WERI-Rb-1 (cell line): ENCODE results near the gene GLCE.
"Not testable (repeated sequence)": the region's sequence is repeated elsewhere in the genome, so short reads cannot be mapped to it uniquely, and the experiment has no call there.

Source experiments
- DNase-seq: peaks from one replicate; pipeline ENCODE4 v3.0.0-alpha.2; 2020
- H3K27ac ChIP-seq: fragments of 250-450 bp; sonication (Bioruptor Pico); 2 replicates; pipeline ENCODE4 v1.5.1; 2020; ENCODE audit warnings: mild to moderate bottlenecking, moderate library complexity
- H3K27me3 ChIP-seq: fragments of 250-450 bp; sonication (Bioruptor Pico); 2 replicates; pipeline ENCODE4 v1.5.1; 2021; ENCODE audit warnings: mild to moderate bottlenecking, low read depth, moderate library complexity; ENCODE audit not compliant: insufficient read depth, severe bottlenecking
- H3K36me3 ChIP-seq: fragments of 250-450 bp; sonication (Bioruptor Pico); 2 replicates; pipeline ENCODE4 v1.5.1; 2020; ENCODE audit warnings: mild to moderate bottlenecking, moderate library complexity
- H3K4me3 ChIP-seq: 2 replicates; pipeline ENCODE4 v1.5.1; 2011; ENCODE audit warnings: low read depth, mild to moderate bottlenecking, control low read depth, low read length
- H3K9me3 ChIP-seq: fragments of 250-450 bp; sonication (Bioruptor Pico); 2 replicates; pipeline ENCODE4 v1.5.1; 2021; ENCODE audit warnings: mild to moderate bottlenecking, moderate library complexity; ENCODE audit not compliant: severe bottlenecking
- TF ChIP-seq, protein P1 (sequence below): IDR thresholded peaks from 2 replicates; pipeline ENCODE4 v1.5.1; 2011; ENCODE audit warnings: low read depth, mild to moderate bottlenecking, control low read depth, inconsistent platforms, low read length

The GLCE gene

DNA sequence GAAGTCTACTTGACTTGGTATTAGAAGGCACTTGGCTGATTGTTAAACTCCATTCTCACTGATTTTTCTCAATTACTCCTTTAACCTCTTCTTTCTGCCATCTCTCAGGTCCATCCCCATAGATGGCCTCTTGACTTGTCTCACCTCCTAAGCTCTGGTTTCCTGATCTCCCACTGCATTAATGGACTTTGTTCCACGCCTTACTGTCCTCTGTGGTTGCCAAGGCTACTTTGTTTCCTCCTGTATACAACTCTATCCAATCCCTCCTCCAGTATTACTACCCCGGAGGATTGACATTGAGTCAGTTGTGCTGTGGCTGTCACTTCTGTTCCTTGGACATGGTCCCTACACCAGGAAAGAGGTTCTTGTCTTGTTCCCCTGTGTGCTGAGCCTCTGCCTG is 10.6 kb upstream of the GLCE start:
- no peaks in the 10 kb centered on the region for H3K36me3 ChIP-seq
- DNase-seq = no peak
- H3K27me3 ChIP-seq = no peaks in the 10 kb centered on the region
- H3K9me3 ChIP-seq = no peaks in the 10 kb centered on the region
- no peak overlapping the region for H3K27ac ChIP-seq
- TF ChIP-seq, protein P1, sequence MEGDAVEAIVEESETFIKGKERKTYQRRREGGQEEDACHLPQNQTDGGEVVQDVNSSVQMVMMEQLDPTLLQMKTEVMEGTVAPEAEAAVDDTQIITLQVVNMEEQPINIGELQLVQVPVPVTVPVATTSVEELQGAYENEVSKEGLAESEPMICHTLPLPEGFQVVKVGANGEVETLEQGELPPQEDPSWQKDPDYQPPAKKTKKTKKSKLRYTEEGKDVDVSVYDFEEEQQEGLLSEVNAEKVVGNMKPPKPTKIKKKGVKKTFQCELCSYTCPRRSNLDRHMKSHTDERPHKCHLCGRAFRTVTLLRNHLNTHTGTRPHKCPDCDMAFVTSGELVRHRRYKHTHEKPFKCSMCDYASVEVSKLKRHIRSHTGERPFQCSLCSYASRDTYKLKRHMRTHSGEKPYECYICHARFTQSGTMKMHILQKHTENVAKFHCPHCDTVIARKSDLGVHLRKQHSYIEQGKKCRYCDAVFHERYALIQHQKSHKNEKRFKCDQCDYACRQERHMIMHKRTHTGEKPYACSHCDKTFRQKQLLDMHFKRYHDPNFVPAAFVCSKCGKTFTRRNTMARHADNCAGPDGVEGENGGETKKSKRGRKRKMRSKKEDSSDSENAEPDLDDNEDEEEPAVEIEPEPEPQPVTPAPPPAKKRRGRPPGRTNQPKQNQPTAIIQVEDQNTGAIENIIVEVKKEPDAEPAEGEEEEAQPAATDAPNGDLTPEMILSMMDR = no peak
- H3K4me3 ChIP-seq = no peak overlapping the region

DNA sequence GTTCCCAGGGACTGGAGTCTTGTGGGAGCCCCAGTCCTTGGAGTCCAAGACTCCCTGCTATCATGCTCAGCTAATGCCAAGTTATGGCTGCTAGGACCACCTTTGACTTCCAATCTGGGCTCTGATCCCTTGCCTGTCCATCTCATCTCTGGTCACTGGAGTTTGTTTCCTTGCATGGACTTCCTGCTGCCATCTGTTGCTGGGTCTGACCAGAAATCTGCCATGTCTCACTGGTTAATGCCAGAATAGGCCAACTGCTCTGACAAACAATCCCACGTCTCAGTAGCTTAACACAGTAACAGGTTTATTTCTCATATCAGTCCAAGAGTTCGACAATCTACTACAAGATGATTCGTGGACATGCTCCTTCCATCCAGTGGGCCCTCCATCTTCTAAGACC is 10.1 kb upstream of the GLCE start:
- H3K27ac ChIP-seq = no peak overlapping the region
- TF ChIP-seq, protein P1 = no peak
- no peaks in the 10 kb centered on the region for H3K9me3 ChIP-seq
- DNase-seq = no peak
- H3K4me3 ChIP-seq = no peak overlapping the region
- H3K36me3 ChIP-seq = no peaks in the 10 kb centered on the region
- H3K27me3 ChIP-seq = no peaks in the 10 kb centered on the region

DNA sequence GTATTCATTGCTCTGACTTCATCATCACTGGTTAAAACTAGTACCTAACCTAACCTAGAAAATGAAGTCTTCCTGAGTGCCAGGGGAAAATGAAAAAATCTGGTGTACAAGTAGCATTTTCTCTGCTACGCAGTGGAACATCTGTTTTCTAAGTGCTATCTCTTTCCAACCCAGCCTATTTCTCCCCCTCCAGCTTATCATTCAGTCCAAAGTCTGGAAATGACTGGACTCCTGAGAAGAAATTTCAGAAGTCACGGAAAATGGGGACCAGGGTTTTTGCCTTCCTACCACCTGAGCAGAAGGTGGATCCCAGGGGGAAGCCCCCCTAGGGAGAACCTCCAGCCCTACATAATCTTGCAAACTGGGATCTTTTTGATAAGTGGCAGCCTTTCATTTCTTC is 9.6 kb upstream of the GLCE start:
- TF ChIP-seq, protein P1 = no peak
- no peak overlapping the region for H3K27ac ChIP-seq
- no peak for DNase-seq
- no peaks in the 10 kb centered on the region for H3K27me3 ChIP-seq
- no peak overlapping the region for H3K4me3 ChIP-seq
- no peaks in the 10 kb centered on the region for H3K9me3 ChIP-seq
- H3K36me3 ChIP-seq = no peaks in the 10 kb centered on the region

DNA sequence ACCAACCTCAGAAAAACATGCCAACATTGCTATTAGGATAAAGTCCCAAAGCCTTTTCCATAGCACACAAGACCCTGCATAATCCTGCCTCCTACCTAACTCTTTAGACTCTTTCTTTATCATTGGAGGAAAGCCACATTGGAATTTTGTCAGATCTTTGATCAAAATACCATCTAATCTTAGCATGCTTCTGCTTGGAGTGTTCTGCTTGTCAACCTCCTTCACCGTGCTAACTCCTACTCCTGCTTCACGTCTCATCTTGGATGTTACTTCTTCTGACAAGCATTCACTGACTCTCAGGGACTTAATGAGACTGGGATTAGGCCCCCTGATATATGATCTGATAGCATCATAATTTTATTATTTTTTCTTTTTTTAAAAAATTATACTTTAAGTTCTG is 7.4 kb upstream of the GLCE start:
- no peak overlapping the region for H3K27ac ChIP-seq
- no peaks in the 10 kb centered on the region for H3K36me3 ChIP-seq
- H3K4me3 ChIP-seq = no peak overlapping the region
- no peaks in the 10 kb centered on the region for H3K9me3 ChIP-seq
- no peak for DNase-seq
- no peaks in the 10 kb centered on the region for H3K27me3 ChIP-seq
- TF ChIP-seq, protein P1 = no peak

DNA sequence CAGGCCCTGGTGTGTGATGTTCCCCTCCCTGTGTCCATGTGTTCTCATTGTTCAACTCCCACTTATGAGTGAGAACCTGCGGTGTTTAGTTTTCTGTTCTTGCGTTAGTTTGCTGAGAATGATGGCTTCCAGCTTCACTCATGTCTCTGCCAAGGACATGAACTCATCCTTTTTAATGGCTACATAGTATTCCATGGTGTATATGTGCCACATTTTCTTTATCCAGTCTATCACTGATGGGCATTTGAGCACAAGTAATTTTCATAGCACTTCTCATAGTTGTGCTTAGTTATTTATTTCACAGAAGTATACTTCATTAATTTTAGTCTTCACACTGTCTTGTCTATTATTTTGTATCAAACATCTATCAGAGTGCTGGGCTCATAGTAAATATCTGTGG is 6.8 kb upstream of the GLCE start:
- H3K9me3 ChIP-seq, H3K27ac ChIP-seq, H3K4me3 ChIP-seq, H3K36me3 ChIP-seq, H3K27me3 ChIP-seq, DNase-seq: not testable (repeated sequence)

DNA sequence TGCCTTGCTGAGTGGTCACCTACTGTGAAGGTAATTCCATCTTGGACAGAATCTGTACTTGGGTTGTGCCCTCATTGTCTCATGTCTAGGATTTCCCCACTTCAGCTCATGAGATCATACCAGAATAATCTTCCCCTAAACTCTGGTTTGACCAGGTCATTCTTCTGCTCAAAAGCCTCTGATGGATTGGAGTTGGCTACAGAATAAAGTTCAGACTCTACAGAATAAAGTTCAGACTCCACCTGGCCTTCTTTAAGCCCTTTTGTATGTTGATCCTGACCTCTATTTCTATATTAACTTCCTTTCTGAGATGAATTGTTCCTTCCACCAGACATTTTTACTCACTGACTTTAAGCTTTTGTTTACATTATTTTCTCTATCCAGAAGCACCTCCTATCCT is 6.4 kb upstream of the GLCE start:
- no peak for DNase-seq
- Histone ChIP-seq H3K27me3 (no peaks in the 10 kb centered on the region), H3K9me3 (no peaks in the 10 kb centered on the region), H3K4me3 (no peak overlapping the region), H3K27ac (no peak overlapping the region), H3K36me3 (no peaks in the 10 kb centered on the region)
- TF ChIP-seq, protein P1 = no peak
